ENCODE results near the gene PRKACA.

DNA sequence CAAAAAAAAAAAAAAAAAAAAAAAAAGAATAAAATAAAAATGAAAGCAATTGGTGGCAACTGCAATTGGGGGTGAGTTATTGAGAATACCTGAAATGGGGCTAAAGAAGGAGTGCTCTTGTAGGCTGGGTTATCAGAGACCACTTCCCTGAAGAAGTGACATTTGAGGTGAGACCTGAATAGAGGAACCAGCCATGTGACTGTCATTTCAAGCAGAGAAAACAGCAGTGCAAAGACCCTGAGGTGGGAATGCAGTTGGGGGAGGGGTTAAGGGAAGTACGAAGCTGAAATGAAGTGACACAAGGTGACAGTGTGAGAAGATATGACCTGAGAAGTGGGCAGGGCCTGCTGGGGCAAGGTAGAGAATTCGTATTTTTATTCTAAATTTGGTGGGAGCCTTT lies 51.4 kb downstream of the PRKACA start:
- TF ChIP-seq HDGF (IDR thresholded peaks at IDR 0.05; ENCODE audit: borderline replicate concordance) (no peak), FOXK2 (IDR thresholded peaks at IDR 0.05) (no peak), SP1 (IDR thresholded peaks at IDR 0.05) (no peak), FOXA1 (IDR thresholded peaks at IDR 0.05) (no peak), L3MBTL2 (conservative IDR thresholded peaks at IDR 0.05) (no peak), CTBP1 (IDR thresholded peaks at IDR 0.05; ENCODE audit: borderline replicate concordance) (no peak), ELF4 (IDR thresholded peaks at IDR 0.05) (no peak), BHLHE40 (IDR thresholded peaks at IDR 0.05; ENCODE audit: borderline replicate concordance) (no peak), FOXM1 (IDR thresholded peaks at IDR 0.05; ENCODE audit: borderline replicate concordance) (no peak), ZNF384 (IDR thresholded peaks at IDR 0.05) (no peak), SUZ12 (IDR thresholded peaks at IDR 0.05) (no peak), ARNT (IDR thresholded peaks at IDR 0.05) (no peak)
